Epithelial cell of proximal tubule (primary cell): ENCODE data around the gene EEF1G. TPM values are rescaled to one million over a fixed set of nuclear protein-coding genes. Genes with fewer than 3 reads are reported as not detected.

Experiments used
- DNase-seq: peaks from one replicate; pipeline ENCODE4 v3.0.0-alpha.2; 2011; ENCODE audit warnings: low read depth
- H3K4me3 ChIP-seq: 2 replicates; pipeline ENCODE4 v1.5.1; 2011; ENCODE audit warnings: low read depth, mild to moderate bottlenecking, low read length
- CTCF ChIP-seq: conservative IDR thresholded peaks from 2 replicates; pipeline ENCODE4 v1.5.1; 2012; ENCODE audit warnings: low read depth, mild to moderate bottlenecking, low read length
- total RNA-seq: library from RNA; depleted of rRNA; stranded (reverse); fragments of >200 nt; gene quantifications from 2 replicates; pipeline ENCODE4 v1.2.3, GENCODE V29; 2015

EEF1G gene
- total RNA-seq, 1 donor from 2014 or later, result 2,170 TPM

GRCh38 chr11:62580959-62581715, 7.4 kb upstream of the EEF1G start:
- TF ChIP-seq CTCF, result no peak
- no peak for DNase-seq
- no peak overlapping the region for H3K4me3 ChIP-seq

GRCh38 chr11:62579252-62579651, 5.6 kb upstream of the EEF1G start:
- TF ChIP-seq CTCF, result no peak
- H3K4me3 ChIP-seq, result no peak overlapping the region
- DNase-seq, result no peak

- no peak for TF ChIP-seq CTCF
- H3K4me3 ChIP-seq, result no peak overlapping the region
- no peak for DNase-seq
Observed at GRCh38 chr11:62578541-62578940, 4.8 kb upstream of the EEF1G start.

- TF ChIP-seq CTCF, result no peak
- DNase-seq, result no peak
- H3K4me3 ChIP-seq, result no peak overlapping the region
Observed at GRCh38 chr11:62577046-62577714, 3.5 kb upstream of the EEF1G start.

GRCh38 chr11:62575837-62576236, 2.1 kb upstream of the EEF1G start:
- no peak for TF ChIP-seq CTCF
- no peak overlapping the region for H3K4me3 ChIP-seq
- DNase-seq, result no peak

GRCh38 chr11:62575156-62575555, 1.5 kb upstream of the EEF1G start:
- H3K4me3 ChIP-seq, result peak overlapping the region; percentile 73
- DNase-seq, result no peak

More at GRCh38 chr11:62575156-62575555, 1.5 kb upstream of the EEF1G start:
- no peak for TF ChIP-seq CTCF
